ENCODE data around the gene GJC1.

Gene GJC1

GRCh38 chr17:44850025-44850424, 19.9 kb upstream of the GJC1 start:
- Histone ChIP-seq H3K4me1 (ENCODE audit: control insufficient read depth in 1 of 2, insufficient read depth in 2 of 2, low read length in 2 of 2) (no peaks in the 10 kb centered on the region), H3K9me3 (ENCODE audit: insufficient read depth, low read depth, low read length) (no peaks in the 10 kb centered on the region), H2AFZ (ENCODE audit: insufficient read depth, low read length, poor library complexity) (no peak overlapping the region), H3K4ac (ENCODE audit: low read depth, low read length) (no peak overlapping the region), H3K27ac (ENCODE audit: low read depth, low read length) (no peak overlapping the region), H4K12ac (ENCODE audit: low read depth, low read length) (no peak overlapping the region), H3K23ac (ENCODE audit: low read length) (no peak overlapping the region), H3K27me3 (ENCODE audit: insufficient read depth, low read length) (no peaks in the 10 kb centered on the region), H3K79me2 (ENCODE audit: control insufficient read depth, insufficient read depth, low read length, poor library complexity) (no peaks in the 10 kb centered on the region), H2BK120ac (ENCODE audit: insufficient read depth, low read length, poor library complexity) (no peak overlapping the region), H2BK12ac (ENCODE audit: low read length) (no peak overlapping the region), H4K91ac (ENCODE audit: low read depth, low read length) (no peak overlapping the region), H2BK5ac (ENCODE audit: low read depth, low read length, poor library complexity) (no peak overlapping the region), H3K9ac (ENCODE audit: low read length) (no peak overlapping the region), H3K4me2 (ENCODE audit: low read length) (no peak overlapping the region), H3K14ac (ENCODE audit: low read length) (no peak overlapping the region), H3K18ac (ENCODE audit: low read length) (no peak overlapping the region), H2AK5ac (ENCODE audit: low read length) (no peak overlapping the region), H3K4me3 (ENCODE audit: low read depth, low read length) (no peak overlapping the region), H3K79me1 (ENCODE audit: low read length) (no peaks in the 10 kb centered on the region), H3K36me3 (ENCODE audit: control insufficient read depth in 1 of 2, insufficient read depth in 2 of 2, low read length in 2 of 2) (peaks cover 42 to 50% of the 10 kb centered on the region in 2 experiments), H4K8ac (ENCODE audit: low read depth, low read length) (no peak overlapping the region)
- DNase-seq: no peak
- no CpG with 5 or more reads among the region's 7 CpGs for WGBS (ENCODE audit: extremely low coverage, insufficient coverage, insufficient read length)

GRCh38 chr17:44848961-44849489, 18.9 kb upstream of the GJC1 start:
- WGBS (ENCODE audit: extremely low coverage, insufficient coverage, insufficient read length): no CpG with 5 or more reads among the region's 12 CpGs

GRCh38 chr17:44848257-44848795, 18.2 kb upstream of the GJC1 start:
- H3K9me3 ChIP-seq (ENCODE audit: insufficient read depth, low read depth, low read length): no peaks in the 10 kb centered on the region
- no peak overlapping the region for H3K9ac ChIP-seq (ENCODE audit: low read length)
- peaks cover 28 to 35% of the 10 kb centered on the region in 2 experiments for H3K36me3 ChIP-seq (ENCODE audit: control insufficient read depth in 1 of 2, insufficient read depth in 2 of 2, low read length in 2 of 2)
- no peak overlapping the region for H2BK5ac ChIP-seq (ENCODE audit: low read depth, low read length, poor library complexity)
- no peaks in the 10 kb centered on the region for H3K79me1 ChIP-seq (ENCODE audit: low read length)
- no peaks in the 10 kb centered on the region for H3K27me3 ChIP-seq (ENCODE audit: insufficient read depth, low read length)
- H3K14ac ChIP-seq (ENCODE audit: low read length): no peak overlapping the region
- no peak overlapping the region for H3K4ac ChIP-seq (ENCODE audit: low read depth, low read length)
- no peak overlapping the region for H3K4me2 ChIP-seq (ENCODE audit: low read length)
- no peaks in the 10 kb centered on the region for H3K4me1 ChIP-seq (ENCODE audit: control insufficient read depth in 1 of 2, insufficient read depth in 2 of 2, low read length in 2 of 2)
- H4K8ac ChIP-seq (ENCODE audit: low read depth, low read length): no peak overlapping the region
- no peak overlapping the region for H4K91ac ChIP-seq (ENCODE audit: low read depth, low read length)
- DNase-seq: no peak
- H2AFZ ChIP-seq (ENCODE audit: insufficient read depth, low read length, poor library complexity): no peak overlapping the region
- H2BK12ac ChIP-seq (ENCODE audit: low read length): no peak overlapping the region
- WGBS (ENCODE audit: extremely low coverage, insufficient coverage, insufficient read length): no CpG with 5 or more reads among the region's 6 CpGs
- no peak overlapping the region for H4K12ac ChIP-seq (ENCODE audit: low read depth, low read length)
- H3K79me2 ChIP-seq (ENCODE audit: control insufficient read depth, insufficient read depth, low read length, poor library complexity): no peaks in the 10 kb centered on the region
- H2AK5ac ChIP-seq (ENCODE audit: low read length): no peak overlapping the region
- H3K4me3 ChIP-seq (ENCODE audit: low read depth, low read length): no peak overlapping the region
- no peak overlapping the region for H2BK120ac ChIP-seq (ENCODE audit: insufficient read depth, low read length, poor library complexity)
- no peak overlapping the region for H3K23ac ChIP-seq (ENCODE audit: low read length)
- H3K27ac ChIP-seq (ENCODE audit: low read depth, low read length): no peak overlapping the region
- H3K18ac ChIP-seq (ENCODE audit: low read length): no peak overlapping the region

More at GRCh38 chr17:44848961-44849489, 18.9 kb upstream of the GJC1 start:
- Histone ChIP-seq H3K4me2 (ENCODE audit: low read length) (no peak overlapping the region), H3K27me3 (ENCODE audit: insufficient read depth, low read length) (no peaks in the 10 kb centered on the region), H4K91ac (ENCODE audit: low read depth, low read length) (no peak overlapping the region), H2AFZ (ENCODE audit: insufficient read depth, low read length, poor library complexity) (no peak overlapping the region), H2BK12ac (ENCODE audit: low read length) (no peak overlapping the region), H3K79me2 (ENCODE audit: control insufficient read depth, insufficient read depth, low read length, poor library complexity) (no peaks in the 10 kb centered on the region), H2BK120ac (ENCODE audit: insufficient read depth, low read length, poor library complexity) (no peak overlapping the region), H3K4ac (ENCODE audit: low read depth, low read length) (no peak overlapping the region), H4K12ac (ENCODE audit: low read depth, low read length) (no peak overlapping the region), H2AK5ac (ENCODE audit: low read length) (no peak overlapping the region), H3K23ac (ENCODE audit: low read length) (no peak overlapping the region), H3K9ac (ENCODE audit: low read length) (no peak overlapping the region), H3K18ac (ENCODE audit: low read length) (no peak overlapping the region), H3K4me1 (ENCODE audit: control insufficient read depth in 1 of 2, insufficient read depth in 2 of 2, low read length in 2 of 2) (no peaks in the 10 kb centered on the region), H3K14ac (ENCODE audit: low read length) (no peak overlapping the region), H3K4me3 (ENCODE audit: low read depth, low read length) (no peak overlapping the region), H2BK5ac (ENCODE audit: low read depth, low read length, poor library complexity) (no peak overlapping the region), H3K9me3 (ENCODE audit: insufficient read depth, low read depth, low read length) (no peaks in the 10 kb centered on the region), H3K79me1 (ENCODE audit: low read length) (no peaks in the 10 kb centered on the region), H3K27ac (ENCODE audit: low read depth, low read length) (no peak overlapping the region), H3K36me3 (ENCODE audit: control insufficient read depth in 1 of 2, insufficient read depth in 2 of 2, low read length in 2 of 2) (peaks cover 32 to 40% of the 10 kb centered on the region in 2 experiments), H4K8ac (ENCODE audit: low read depth, low read length) (no peak overlapping the region)
- DNase-seq: no peak

- no peak within 1 kb of the TSS for H3K14ac ChIP-seq (ENCODE audit: low read length)
- H2BK5ac ChIP-seq (ENCODE audit: low read depth, low read length, poor library complexity): no peak within 1 kb of the TSS
- H3K9me3 ChIP-seq (ENCODE audit: insufficient read depth, low read depth, low read length): no peaks in the 10 kb centered on the region
- H3K4me1 ChIP-seq (ENCODE audit: control insufficient read depth in 1 of 2, insufficient read depth in 2 of 2, low read length in 2 of 2): peaks cover 0 to 3% of the 10 kb centered on the region in 2 experiments
- no peak within 1 kb of the TSS for H2BK12ac ChIP-seq (ENCODE audit: low read length)
- H3K4me3 ChIP-seq (ENCODE audit: low read depth, low read length): no peak within 1 kb of the TSS
- H4K8ac ChIP-seq (ENCODE audit: low read depth, low read length): no peak within 1 kb of the TSS
- no peaks in the 10 kb centered on the region for H3K79me1 ChIP-seq (ENCODE audit: low read length)
- H3K27ac ChIP-seq (ENCODE audit: low read depth, low read length): no peak within 1 kb of the TSS
- H4K91ac ChIP-seq (ENCODE audit: low read depth, low read length): no peak within 1 kb of the TSS
- no peak within 1 kb of the TSS for H3K23ac ChIP-seq (ENCODE audit: low read length)
- H2AK5ac ChIP-seq (ENCODE audit: low read length): no peak within 1 kb of the TSS
- H2AFZ ChIP-seq (ENCODE audit: insufficient read depth, low read length, poor library complexity): no peak within 1 kb of the TSS
- no peaks in the 10 kb centered on the region for H3K79me2 ChIP-seq (ENCODE audit: control insufficient read depth, insufficient read depth, low read length, poor library complexity)
- no peak for DNase-seq
- H3K27me3 ChIP-seq (ENCODE audit: insufficient read depth, low read length): no peaks in the 10 kb centered on the region
- H3K4ac ChIP-seq (ENCODE audit: low read depth, low read length): no peak within 1 kb of the TSS
- H4K12ac ChIP-seq (ENCODE audit: low read depth, low read length): no peak within 1 kb of the TSS
- peaks cover 22 to 31% of the 10 kb centered on the region in 2 experiments for H3K36me3 ChIP-seq (ENCODE audit: control insufficient read depth in 1 of 2, insufficient read depth in 2 of 2, low read length in 2 of 2)
- no peak within 1 kb of the TSS for H3K9ac ChIP-seq (ENCODE audit: low read length)
- no peak within 1 kb of the TSS for H3K4me2 ChIP-seq (ENCODE audit: low read length)
- whole genome bisulfite sequencing (ENCODE audit: extremely low coverage, insufficient coverage, insufficient read length): no CpG with 5 or more reads among the region's 2 CpGs
- H2BK120ac ChIP-seq (ENCODE audit: insufficient read depth, low read length, poor library complexity): no peak within 1 kb of the TSS
- no peak within 1 kb of the TSS for H3K18ac ChIP-seq (ENCODE audit: low read length)
Measured at GRCh38 chr17:44847586-44847985, 17.5 kb upstream of the GJC1 start, which contains the start of gene HIGD1B. HIGD1B (plus strand) TSS chr17:44847883; CDS start chr17:44848153, 270 bp downstream.
